CD14-positive monocyte (primary cell): Measurements from ENCODE around the gene MCF2L. TPM values are rescaled to one million over a fixed set of nuclear protein-coding genes. Genes with fewer than 3 reads are reported as not detected.

ENCODE experiments used
- DNase-seq, 3 donors: peaks; one replicate each; pipeline ENCODE4 v3.0.0-alpha.2; 2011 to 2022
- H2AFZ ChIP-seq: 2 replicates; pipeline ENCODE4 v1.6.0; 2012; ENCODE audit warnings: mild to moderate bottlenecking, low read depth, low read length, inconsistent platforms; ENCODE audit not compliant: insufficient read depth, poor library complexity, severe bottlenecking
- H3K27ac ChIP-seq, 2 donors: 1 replicate in 1 of 2; 2 replicates in 1 of 2; pipeline ENCODE4 v1.5.1; 2012 to 2013; ENCODE audit warnings: low read length in 2 of 2, control low read depth in 1 of 2, inconsistent platforms in 1 of 2, low read depth in 1 of 2, mild to moderate bottlenecking in 1 of 2
- H3K27me3 ChIP-seq, 2 donors: one replicate each; pipeline versions ENCODE4 v1.6.0 to v1.6.1; 2011 to 2013; ENCODE audit warnings: low read length in 2 of 2; ENCODE audit not compliant: control insufficient read depth in 2 of 2, insufficient read depth in 2 of 2
- H3K36me3 ChIP-seq, 2 donors: replicated peaks in 1 of 2; 1 replicate in 1 of 2; 2 replicates in 1 of 2; pipeline versions ENCODE4 v1.5.1 to v1.6.1; 2012 to 2013; ENCODE audit warnings: low read length in 2 of 2, control low read depth in 1 of 2, inconsistent platforms in 1 of 2, mild to moderate bottlenecking in 1 of 2; ENCODE audit not compliant: insufficient read depth in 2 of 2, control insufficient read depth in 1 of 2
- H3K4me1 ChIP-seq, 2 donors: 1 replicate in 1 of 2; 2 replicates in 1 of 2; pipeline versions ENCODE4 v1.5.1 to v1.6.1; 2012 to 2013; ENCODE audit warnings: low read length in 2 of 2, control low read depth in 1 of 2, inconsistent platforms in 1 of 2, mild to moderate bottlenecking in 1 of 2, moderate library complexity in 1 of 2; ENCODE audit not compliant: insufficient read depth in 2 of 2, control insufficient read depth in 1 of 2
- H3K4me2 ChIP-seq: replicated peaks from 2 replicates; pipeline ENCODE3; 2012; ENCODE audit warnings: low read length, moderate library complexity, mild to moderate bottlenecking; ENCODE audit not compliant: poor library complexity, severe bottlenecking; ENCODE audit errors: extremely low read depth
- H3K4me3 ChIP-seq, 3 experiments: fragments of 200-600 bp in 1 of 3; sonication (generic) in 1 of 3; replicated peaks in 1 of 3; 1 replicate in 2 of 3; 2 replicates in 1 of 3; pipeline ENCODE4 v1.5.1; 2011 to 2013; ENCODE audit warnings: low read length in 3 of 3, mild to moderate bottlenecking in 3 of 3, control low read depth in 2 of 3, low read depth in 2 of 3, inconsistent platforms in 1 of 3, moderate library complexity in 1 of 3
- H3K79me2 ChIP-seq: 2 replicates; pipeline ENCODE4 v1.6.0; 2012; ENCODE audit warnings: mild to moderate bottlenecking, control low read depth, inconsistent platforms, low read length, moderate library complexity; ENCODE audit not compliant: insufficient read depth
- H3K9ac ChIP-seq: 2 replicates; pipeline ENCODE4 v1.6.0; 2017; ENCODE audit warnings: low read length, mild to moderate bottlenecking; ENCODE audit not compliant: insufficient read depth, poor library complexity, severe bottlenecking
- H3K9me3 ChIP-seq, 2 donors: replicated peaks in 1 of 2; 1 replicate in 1 of 2; 2 replicates in 1 of 2; pipeline versions ENCODE4 v1.5.1 to v1.6.1; 2012 to 2013; ENCODE audit warnings: low read length in 2 of 2, control low read depth in 1 of 2; ENCODE audit not compliant: control insufficient read depth in 1 of 2, insufficient read depth in 1 of 2
- H4K20me1 ChIP-seq: 2 replicates; pipeline ENCODE4 v1.6.0; 2012; ENCODE audit warnings: mild to moderate bottlenecking, low read length, control low read depth, moderate library complexity; ENCODE audit not compliant: insufficient read depth
- H3K27ac Mint-ChIP-seq, 7 donors: one replicate each; pipeline ENCODE4 v1.8.0; 2020; ENCODE audit warnings: mild to moderate bottlenecking in 7 of 7, mixed read lengths in 7 of 7, moderate library complexity in 6 of 7, inconsistent platforms in 2 of 7
- H3K27me3 Mint-ChIP-seq, 3 donors: one replicate each; pipeline ENCODE4 v1.8.0; 2021 to 2022; ENCODE audit warnings: low read depth in 3 of 3, mild to moderate bottlenecking in 3 of 3, mixed read lengths in 3 of 3, moderate library complexity in 3 of 3, inconsistent platforms in 1 of 3
- H3K36me3 Mint-ChIP-seq, 2 donors: one replicate each; pipeline ENCODE4 v1.8.0; 2020; ENCODE audit warnings: mixed read lengths in 2 of 2, inconsistent platforms in 1 of 2, mild to moderate bottlenecking in 1 of 2
- H3K4me1 Mint-ChIP-seq: one replicate; pipeline ENCODE4 v1.8.0; 2020; ENCODE audit warnings: mild to moderate bottlenecking, mixed read lengths
- H3K4me3 Mint-ChIP-seq, 2 donors: one replicate each; pipeline ENCODE4 v1.8.0; 2020; ENCODE audit warnings: mild to moderate bottlenecking in 2 of 2, mixed read lengths in 2 of 2, moderate library complexity in 1 of 2
- H3K9me3 Mint-ChIP-seq, 7 donors: one replicate each; pipeline ENCODE4 v1.8.0; 2020 to 2022; ENCODE audit warnings: mixed read lengths in 7 of 7, mild to moderate bottlenecking in 6 of 7, moderate library complexity in 6 of 7, inconsistent platforms in 2 of 7
- WGBS: methylation state at CpG from one replicate; pipeline ENCODE4 v1.1.5; 2013; ENCODE audit warnings: missing lambda C conversion rate; ENCODE audit not compliant: insufficient coverage; 5-methylcytosine and 5-hydroxymethylcytosine counted together
- intact Hi-C, 2 donors: fragments of 100-400 bp; cut with micrococcal nuclease; formaldehyde crosslinking; loops; one replicate each; pipeline versions ENCODE4 v1.15.0 to v1.15.1; 2023
- polyA plus RNA-seq, 3 donors: library from polyadenylated mRNA; depleted of rRNA in 1 of 3; unstranded in 2 of 3; stranded (reverse) in 1 of 3; fragments of 300-500 nt in 2 of 3; fragments of >200 nt in 1 of 3; fragmentation: Illumina TruSeq in 2 of 3; gene quantifications; 1 replicate in 2 of 3; 2 replicates in 1 of 3; pipeline ENCODE4 v1.2.3, GENCODE V29; 2012 to 2021
- TF ChIP-seq, protein P1 (sequence below): fragments of 200-600 bp; IDR thresholded peaks from one replicate; pipeline ENCODE4 v1.8.0; 2022; ENCODE audit warnings: antibody characterized with exemption, mild to moderate bottlenecking

MCF2L gene
- polyA plus RNA-seq, 3 donors: not detected

DNA sequence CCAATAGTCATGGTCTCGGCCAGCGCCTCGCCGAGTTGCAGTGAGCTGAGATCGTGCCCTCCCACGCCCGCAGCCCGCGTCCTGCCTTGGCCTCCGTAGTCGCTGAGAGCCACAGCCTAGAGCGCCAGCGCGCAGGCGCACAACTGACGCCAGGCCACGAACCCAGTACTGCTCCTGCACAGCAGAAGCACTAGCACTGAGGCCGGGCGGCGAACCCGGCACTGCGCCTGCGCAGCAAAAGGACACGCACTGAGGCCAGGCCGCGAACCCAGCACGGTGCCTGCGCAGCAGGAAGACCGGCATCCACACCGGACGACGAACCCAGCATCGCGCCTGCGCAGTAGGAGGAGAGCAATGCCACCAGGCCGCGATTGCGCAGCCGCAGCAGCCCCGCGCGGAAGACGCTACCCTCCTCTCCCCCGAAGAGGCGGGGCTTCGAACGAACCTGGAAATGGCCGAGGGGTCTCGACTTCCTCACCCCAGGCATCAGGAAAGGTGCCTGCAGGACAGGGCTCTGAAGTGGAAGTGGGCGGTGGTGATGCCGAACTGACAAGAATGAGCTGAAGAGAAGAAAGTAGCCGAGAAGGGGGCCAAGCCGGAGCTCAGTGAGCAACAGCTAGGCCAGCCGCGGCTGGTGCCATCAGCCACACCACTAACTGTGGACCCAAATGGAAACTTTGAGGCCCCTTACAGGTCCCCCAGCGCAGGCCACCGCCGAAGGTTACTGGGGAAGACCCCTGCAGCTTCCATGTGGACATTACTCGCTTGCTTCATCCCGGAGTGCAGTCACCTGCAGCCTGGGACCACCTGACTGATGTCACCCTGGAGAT, 161.1 kb downstream of the MCF2L start:
- peaks cover 9 to 44% of the 10 kb centered on the region in 2 donors for H3K27me3 ChIP-seq
- peak overlapping the region; percentile 32 for H3K4me2 ChIP-seq
- H3K4me3 ChIP-seq: peak overlapping the region; percentile 1 to 61 (median 31)
- H3K9ac ChIP-seq: peak overlapping the region; percentile 10
- H4K20me1 ChIP-seq: no peaks in the 10 kb centered on the region
- H3K9me3 ChIP-seq: peaks cover 0 to 5% of the 10 kb centered on the region in 2 donors
- Mint-ChIP-seq H3K27me3 (peaks cover 19 to 61% (median 49%) of the 10 kb centered on the region in 3 donors), H3K4me3 (peak overlapping the region; percentile 65 to 79), H3K36me3 (no peaks in the 10 kb centered on the region), H3K4me1 (peaks cover 10% of the 10 kb centered on the region), H3K27ac (peak overlapping the region in 1 of 7 donors; percentile 2), H3K9me3 (peaks cover 5 to 20% (median 12%) of the 10 kb centered on the region in 7 donors)
- intact Hi-C loops: no loop called here
- 39% methylated on average over 54 of the region's 60 CpGs for WGBS
- H3K27ac ChIP-seq: no peak overlapping the region
- TF ChIP-seq, protein P1, sequence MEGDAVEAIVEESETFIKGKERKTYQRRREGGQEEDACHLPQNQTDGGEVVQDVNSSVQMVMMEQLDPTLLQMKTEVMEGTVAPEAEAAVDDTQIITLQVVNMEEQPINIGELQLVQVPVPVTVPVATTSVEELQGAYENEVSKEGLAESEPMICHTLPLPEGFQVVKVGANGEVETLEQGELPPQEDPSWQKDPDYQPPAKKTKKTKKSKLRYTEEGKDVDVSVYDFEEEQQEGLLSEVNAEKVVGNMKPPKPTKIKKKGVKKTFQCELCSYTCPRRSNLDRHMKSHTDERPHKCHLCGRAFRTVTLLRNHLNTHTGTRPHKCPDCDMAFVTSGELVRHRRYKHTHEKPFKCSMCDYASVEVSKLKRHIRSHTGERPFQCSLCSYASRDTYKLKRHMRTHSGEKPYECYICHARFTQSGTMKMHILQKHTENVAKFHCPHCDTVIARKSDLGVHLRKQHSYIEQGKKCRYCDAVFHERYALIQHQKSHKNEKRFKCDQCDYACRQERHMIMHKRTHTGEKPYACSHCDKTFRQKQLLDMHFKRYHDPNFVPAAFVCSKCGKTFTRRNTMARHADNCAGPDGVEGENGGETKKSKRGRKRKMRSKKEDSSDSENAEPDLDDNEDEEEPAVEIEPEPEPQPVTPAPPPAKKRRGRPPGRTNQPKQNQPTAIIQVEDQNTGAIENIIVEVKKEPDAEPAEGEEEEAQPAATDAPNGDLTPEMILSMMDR: no peak
- H2AFZ ChIP-seq: peak overlapping the region; percentile 79
- H3K79me2 ChIP-seq: no peaks in the 10 kb centered on the region
- H3K36me3 ChIP-seq: no peaks in the 10 kb centered on the region
- H3K4me1 ChIP-seq: peaks cover 4 to 9% of the 10 kb centered on the region in 2 donors
- DNase-seq: no peak

DNA sequence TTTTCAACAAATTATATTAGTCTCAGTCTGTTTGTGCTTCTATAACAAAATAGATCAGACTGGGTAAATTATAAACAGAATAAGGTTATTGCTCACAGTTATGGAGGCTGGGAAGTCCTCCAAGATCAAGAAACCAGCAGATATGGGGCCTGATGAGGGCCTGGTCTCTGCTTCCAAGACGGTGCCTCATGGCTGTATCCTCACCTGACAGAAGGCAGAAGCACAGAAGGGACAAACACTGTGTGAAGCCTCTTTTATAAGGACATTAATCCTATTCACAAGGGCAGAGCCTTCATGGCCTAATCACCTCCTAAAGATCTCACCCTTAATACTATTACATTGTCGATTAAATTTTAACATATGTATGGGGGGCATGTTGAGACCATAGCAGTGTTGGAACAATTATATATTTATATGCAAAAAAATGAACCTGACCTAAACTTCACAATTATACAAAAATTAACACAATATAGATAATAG, 166.3 kb downstream of the MCF2L start:
- H3K27ac Mint-ChIP-seq: no peak overlapping the region
- Histone ChIP-seq H3K27me3 (peaks cover 9 to 34% of the 10 kb centered on the region in 2 donors), H3K9me3 (no peaks in the 10 kb centered on the region), H4K20me1 (no peaks in the 10 kb centered on the region), H3K4me3 (no peak overlapping the region), H3K79me2 (no peaks in the 10 kb centered on the region), H3K9ac (no peak overlapping the region), H3K36me3 (no peaks in the 10 kb centered on the region), H3K4me1 (no peaks in the 10 kb centered on the region), H3K27ac (no peak overlapping the region), H2AFZ (no peak overlapping the region), H3K4me2 (no peak overlapping the region)
- TF ChIP-seq, protein P1: no peak
- no peaks in the 10 kb centered on the region for H3K36me3 Mint-ChIP-seq
- H3K9me3 Mint-ChIP-seq: peaks cover 0 to 8% (median 4%) of the 10 kb centered on the region in 7 donors
- no peak for DNase-seq
- WGBS: no CpG with 5 or more reads among the region's 2 CpGs
- intact Hi-C loops: no loop called here
- H3K27me3 Mint-ChIP-seq: peaks cover 9 to 37% (median 24%) of the 10 kb centered on the region in 3 donors
- peaks cover 2% of the 10 kb centered on the region for H3K4me1 Mint-ChIP-seq
- H3K4me3 Mint-ChIP-seq: no peak overlapping the region
